HG02763 (cell line): ENCODE data around the gene HOXA13.

Experiments used
- ATAC-seq: cut with Tn5 transposase; IDR thresholded peaks from one replicate; pipeline ENCODE4 v1.9.1; 2021; ENCODE audit warnings: mild to moderate bottlenecking, moderate library complexity; ENCODE audit not compliant: unreplicated experiment

HOXA13 gene

GRCh38 chr7:27161214-27161720 is 38.6 kb downstream of the HOXA13 start:
- ATAC-seq, result no peak

DNA sequence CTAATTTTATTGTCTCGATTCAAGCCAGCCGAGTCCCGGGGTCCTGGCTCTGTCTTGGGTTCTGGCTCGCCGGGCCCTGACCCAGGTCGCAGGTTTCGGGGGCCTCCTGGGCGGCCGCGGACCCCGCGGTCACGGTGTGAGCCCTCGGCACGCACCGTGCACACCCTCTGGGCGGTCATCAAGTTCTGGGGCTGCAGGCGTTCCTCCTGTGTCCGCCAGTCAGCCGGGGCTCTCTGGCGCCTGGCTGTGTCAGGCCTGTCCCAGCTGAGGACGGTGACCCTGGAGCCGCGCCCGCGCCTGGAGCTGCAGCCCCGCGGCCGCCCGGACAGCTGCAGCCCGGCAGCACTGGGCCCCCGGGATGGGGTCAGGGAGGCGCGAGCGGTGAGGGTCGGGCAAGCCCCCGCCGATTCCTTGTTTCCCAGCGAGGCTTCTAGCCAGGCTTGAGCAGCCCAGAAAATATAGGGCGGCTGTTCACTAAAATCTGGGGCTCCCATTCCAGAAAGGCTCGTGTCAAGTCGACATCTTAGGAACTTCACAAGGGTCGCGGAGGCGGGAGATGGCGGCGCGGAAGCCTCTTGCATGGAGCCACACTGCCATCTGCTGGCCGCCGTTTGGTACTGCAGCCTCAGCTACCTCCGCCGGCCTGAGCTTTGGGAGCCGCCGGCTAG is 39.2 kb downstream of the HOXA13 start:
- ATAC-seq, result peak; percentile 43

GRCh38 chr7:27160145-27160545 is 39.7 kb downstream of the HOXA13 start:
- ATAC-seq, result no peak

DNA sequence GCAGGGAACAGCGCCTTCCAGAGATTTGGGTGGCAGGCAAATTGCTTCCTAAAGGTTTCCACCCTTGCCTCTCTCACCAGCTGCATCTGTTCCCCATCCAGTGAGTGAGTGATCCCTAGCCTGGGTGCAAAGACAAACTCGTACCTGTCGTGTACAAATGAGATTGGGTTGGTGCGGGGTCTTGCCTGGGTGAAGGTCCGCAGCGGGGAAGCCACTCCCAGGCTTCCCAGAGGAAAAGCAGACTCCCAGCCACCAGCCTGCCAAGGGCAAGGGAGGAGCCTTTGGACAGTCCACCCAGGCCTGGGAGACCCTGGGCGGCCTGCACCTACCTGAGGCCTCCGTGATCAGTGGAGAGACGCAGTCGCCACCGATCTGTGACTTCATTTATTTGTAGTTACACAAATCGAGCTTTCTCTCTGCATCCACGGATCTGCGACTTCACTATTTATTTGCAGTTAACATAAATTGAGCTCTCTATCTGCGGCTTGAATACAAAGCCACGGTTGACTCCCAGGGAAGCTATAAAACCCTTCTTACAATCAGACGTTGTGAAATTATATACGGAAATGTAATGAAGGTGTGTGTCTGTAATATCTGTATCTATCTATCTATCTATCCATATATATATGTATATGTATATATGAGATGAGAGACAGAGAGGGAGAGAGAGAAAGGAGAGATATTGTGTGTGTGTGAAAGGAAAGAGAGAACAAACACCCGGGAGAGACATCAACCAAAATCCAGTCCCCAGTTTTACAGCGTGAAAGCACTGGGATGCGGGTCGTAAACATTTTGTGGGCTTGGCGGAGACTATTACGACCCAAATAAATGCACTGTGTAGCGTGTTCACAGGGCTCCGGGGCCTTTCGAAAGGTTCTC is 40.4 kb downstream of the HOXA13 start:
- ATAC-seq, result no peak

DNA sequence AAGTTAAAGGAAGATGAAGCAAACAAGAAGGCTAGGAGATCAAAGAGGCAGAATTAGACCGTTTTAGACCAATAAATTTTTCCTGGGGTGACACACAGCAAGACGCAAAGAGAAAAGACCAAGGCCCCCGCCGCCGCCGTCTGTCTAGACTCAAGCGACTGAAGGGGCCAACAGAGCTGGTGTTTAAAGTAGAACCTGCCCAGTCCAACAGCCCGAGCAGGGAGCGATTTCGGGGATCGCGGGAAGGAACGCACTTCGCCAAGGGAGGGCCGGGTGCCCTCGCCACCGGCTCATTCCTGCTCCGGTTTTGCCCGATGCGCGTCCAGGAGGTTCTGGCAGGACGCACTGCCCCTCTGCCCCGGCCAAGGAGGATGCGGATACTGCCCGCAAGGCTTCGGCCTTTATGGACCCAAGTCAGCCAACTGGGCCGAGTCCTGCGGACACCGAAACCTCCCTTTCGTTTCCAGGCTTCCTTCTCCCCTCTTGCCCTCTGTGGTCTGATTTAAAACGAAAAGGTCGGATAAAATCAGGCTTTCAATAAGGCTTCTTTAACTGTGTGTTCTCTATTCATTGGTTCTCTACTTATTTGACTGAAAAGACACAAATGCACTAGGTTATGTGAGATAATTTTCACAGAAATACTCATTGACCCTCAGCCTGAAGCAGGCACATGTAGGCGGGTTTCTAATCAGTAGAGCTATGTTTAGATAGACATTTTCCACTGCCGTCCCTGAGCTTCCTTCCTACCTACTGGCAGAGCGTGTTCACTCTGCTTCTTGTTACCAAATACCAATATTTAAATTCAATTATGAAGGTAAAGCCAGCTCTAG is 41.2 kb downstream of the HOXA13 start:
- no peak for ATAC-seq

DNA sequence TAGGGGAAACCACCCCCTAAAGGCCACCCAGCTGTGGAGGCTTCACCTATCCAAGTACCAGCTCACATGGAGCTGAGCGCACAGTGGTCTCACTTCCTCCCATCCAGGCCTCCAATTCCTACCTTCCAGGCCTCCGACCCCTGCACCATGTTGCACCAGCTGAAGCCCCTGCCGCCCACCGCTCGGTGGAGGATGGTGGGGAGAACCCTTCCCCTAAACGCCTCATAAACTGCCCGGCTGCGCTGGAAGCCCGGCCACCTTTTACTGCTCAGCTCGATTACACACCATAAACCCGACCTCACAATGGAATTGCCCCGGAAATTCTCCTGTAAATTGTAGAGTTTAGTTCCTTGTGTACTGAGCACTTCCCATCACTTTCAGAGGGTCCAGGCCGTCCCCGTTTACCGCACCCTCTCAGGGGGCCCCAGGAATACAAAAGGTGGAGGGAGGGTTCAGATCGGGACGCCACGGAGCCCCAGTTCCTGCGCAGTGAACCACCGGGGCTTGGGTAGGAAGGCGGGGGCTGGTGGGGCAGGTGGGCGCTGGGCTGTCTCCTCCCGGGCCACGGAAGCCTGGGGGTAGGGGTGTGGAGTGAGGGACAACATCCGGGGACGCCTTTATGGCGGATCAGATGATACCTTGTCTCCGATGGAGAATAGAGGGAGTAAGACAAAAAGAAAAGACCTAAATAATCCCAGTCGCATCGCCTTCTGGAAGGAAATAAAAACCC is 42.0 kb downstream of the HOXA13 start:
- no peak for ATAC-seq

GRCh38 chr7:27156916-27157701 is 42.8 kb downstream of the HOXA13 start:
- no peak for ATAC-seq

DNA sequence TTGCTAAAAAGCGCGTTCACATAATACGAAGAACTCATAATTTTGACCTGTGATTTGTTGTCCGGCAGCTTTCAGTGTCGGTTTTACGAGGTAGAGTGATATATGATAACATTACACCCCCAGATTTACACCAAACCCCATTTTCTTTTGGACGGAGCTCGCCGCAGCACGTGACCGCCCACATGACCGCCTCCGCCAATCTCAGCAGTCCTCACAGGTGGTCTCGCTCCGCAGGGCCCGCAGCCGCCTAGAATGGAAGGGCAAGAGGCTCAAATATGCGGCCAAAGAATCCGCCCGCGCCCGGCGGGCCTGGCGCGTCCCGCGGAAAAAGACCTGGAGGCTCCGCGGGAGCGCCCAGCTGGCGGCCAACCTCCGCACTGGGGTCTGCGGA is 43.4 kb downstream of the HOXA13 start, which contains the start of gene HOXA7:
Gene HOXA7, minus strand, starts transcription at position 168 of the 391 bp plus-strand sequence. Its CDS starts 130 bp downstream, at position 38.
- no peak for ATAC-seq

DNA sequence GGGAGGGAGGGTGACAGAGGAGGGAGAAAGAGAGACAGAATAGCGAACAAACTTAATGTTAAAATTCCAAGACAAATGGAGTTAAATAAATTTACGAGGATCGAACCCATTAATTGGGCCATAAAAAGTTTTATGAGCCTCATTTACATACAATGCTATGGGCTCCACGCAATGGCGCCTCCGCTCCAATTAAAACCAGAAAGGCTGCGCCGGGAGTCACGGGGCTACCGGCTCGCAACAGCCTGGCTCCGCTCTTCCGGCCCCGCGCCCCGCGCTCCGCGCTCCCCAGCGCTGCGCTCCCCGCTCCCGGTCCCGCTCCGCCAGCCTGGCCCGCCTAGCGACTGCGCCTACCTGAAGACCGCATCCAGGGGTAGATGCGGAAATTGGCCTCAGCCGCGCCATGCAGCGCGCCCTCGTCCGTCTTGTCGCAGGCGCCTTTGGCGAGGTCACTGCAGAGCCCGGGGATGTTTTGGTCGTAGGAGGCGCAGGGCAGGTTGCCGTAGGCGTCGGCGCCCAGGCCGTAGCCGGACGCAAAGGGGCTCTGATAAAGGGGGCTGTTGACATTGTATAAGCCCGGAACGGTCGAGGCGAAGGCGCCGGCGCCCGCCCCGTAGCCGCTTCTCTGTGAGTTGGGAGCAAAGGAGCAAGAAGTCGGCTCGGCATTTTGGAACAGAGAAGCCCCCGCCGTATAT is 43.9 kb downstream of the HOXA13 start:
- ATAC-seq, result no peak

GRCh38 chr7:27154901-27155815 is 44.7 kb downstream of the HOXA13 start:
- ATAC-seq, result no peak

DNA sequence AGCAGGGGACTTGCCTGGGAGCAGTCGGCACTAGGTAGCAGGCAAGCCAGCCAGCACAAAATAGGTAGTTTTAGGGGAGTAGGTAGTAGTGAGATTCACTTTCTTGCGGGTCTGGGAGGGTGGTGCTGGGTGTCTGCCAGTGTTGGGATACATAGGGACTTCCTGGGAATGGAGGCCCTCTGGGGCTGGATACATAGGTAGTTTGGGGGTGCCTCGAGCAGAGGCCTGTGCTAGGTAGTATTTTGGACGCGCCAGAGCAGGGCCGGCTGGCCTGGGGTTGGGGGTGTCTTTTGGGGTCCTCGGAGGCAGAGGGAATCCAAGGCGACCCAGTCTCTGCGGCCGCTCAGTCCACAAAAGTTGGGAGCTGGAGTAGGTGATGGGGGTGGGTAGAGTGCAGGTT is 45.5 kb downstream of the HOXA13 start:
- no peak for ATAC-seq

DNA sequence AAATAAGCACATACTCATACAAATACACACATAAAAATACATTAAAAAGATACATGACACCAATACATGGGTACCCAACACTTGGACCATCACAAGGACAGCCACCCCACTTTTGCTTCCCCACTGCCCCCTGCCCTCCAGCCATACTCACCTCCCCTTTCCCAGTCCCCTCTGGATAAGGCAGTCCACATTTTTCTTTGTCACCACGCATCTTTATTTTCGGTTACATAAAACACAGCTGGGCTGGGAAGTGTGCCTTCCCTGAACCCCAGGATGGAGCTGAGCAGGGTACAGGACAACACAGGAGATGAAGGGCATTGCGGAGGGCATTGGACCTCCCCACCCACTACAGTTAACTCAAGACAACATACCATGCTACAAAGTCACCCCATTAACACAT is 46.4 kb downstream of the HOXA13 start:
- no peak for ATAC-seq

DNA sequence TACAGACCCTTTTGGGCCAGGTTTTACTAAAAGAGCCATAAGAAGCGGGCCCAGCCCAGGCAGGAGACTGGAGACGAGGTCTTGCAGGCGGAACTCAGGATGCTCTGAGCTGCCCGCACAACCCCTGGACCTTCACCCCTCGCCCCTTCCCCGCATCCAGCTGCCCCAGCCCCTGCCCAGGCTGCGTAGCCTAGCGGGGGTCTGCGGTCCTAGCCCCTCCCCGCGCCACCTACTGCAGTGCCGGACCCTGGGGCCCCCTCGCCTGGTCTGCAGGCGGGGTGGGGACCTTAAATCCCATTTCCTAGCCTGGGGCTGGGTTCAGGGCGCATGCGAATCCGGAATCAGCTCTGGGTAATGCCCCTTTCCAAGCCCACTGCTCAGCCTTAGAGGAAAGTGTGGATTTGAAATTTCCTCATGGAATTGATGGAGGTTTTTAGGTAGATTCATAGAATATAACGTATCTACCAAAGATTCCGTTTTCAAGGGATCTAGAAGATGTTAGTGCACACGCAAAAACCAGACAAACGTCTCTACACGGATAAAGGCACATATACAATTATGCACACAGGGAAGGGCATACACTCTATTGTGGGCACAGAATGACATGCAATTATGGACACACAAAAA is 47.0 kb downstream of the HOXA13 start:
- ATAC-seq, result no peak

GRCh38 chr7:27151931-27152815 is 47.7 kb downstream of the HOXA13 start, which contains the start of gene HOXA3:
Gene HOXA3, minus strand, starts transcription at chr7:27152583. Its CDS starts 41,943 bp downstream, at chr7:27110640.
- no peak for ATAC-seq

GRCh38 chr7:27151341-27151930 is 48.5 kb downstream of the HOXA13 start:
- ATAC-seq, result no peak
